CD14-positive monocyte (primary cell): Measurements from ENCODE around the gene LRP1B. TPM values are rescaled to one million over a fixed set of nuclear protein-coding genes. Genes with fewer than 3 reads are reported as not detected.

Source experiments
- DNase-seq, 3 donors: peaks; one replicate each; pipeline ENCODE4 v3.0.0-alpha.2; 2011 to 2022
- H2AFZ ChIP-seq: 2 replicates; pipeline ENCODE4 v1.6.0; 2012; ENCODE audit warnings: mild to moderate bottlenecking, low read depth, low read length, inconsistent platforms; ENCODE audit not compliant: insufficient read depth, poor library complexity, severe bottlenecking
- H3K27ac ChIP-seq, 2 donors: 1 replicate in 1 of 2; 2 replicates in 1 of 2; pipeline ENCODE4 v1.5.1; 2012 to 2013; ENCODE audit warnings: low read length in 2 of 2, control low read depth in 1 of 2, inconsistent platforms in 1 of 2, low read depth in 1 of 2, mild to moderate bottlenecking in 1 of 2
- H3K27me3 ChIP-seq, 2 donors: one replicate each; pipeline versions ENCODE4 v1.6.0 to v1.6.1; 2011 to 2013; ENCODE audit warnings: low read length in 2 of 2; ENCODE audit not compliant: control insufficient read depth in 2 of 2, insufficient read depth in 2 of 2
- H3K36me3 ChIP-seq, 2 donors: replicated peaks in 1 of 2; 1 replicate in 1 of 2; 2 replicates in 1 of 2; pipeline versions ENCODE4 v1.5.1 to v1.6.1; 2012 to 2013; ENCODE audit warnings: low read length in 2 of 2, control low read depth in 1 of 2, inconsistent platforms in 1 of 2, mild to moderate bottlenecking in 1 of 2; ENCODE audit not compliant: insufficient read depth in 2 of 2, control insufficient read depth in 1 of 2
- H3K4me1 ChIP-seq, 2 donors: 1 replicate in 1 of 2; 2 replicates in 1 of 2; pipeline versions ENCODE4 v1.5.1 to v1.6.1; 2012 to 2013; ENCODE audit warnings: low read length in 2 of 2, control low read depth in 1 of 2, inconsistent platforms in 1 of 2, mild to moderate bottlenecking in 1 of 2, moderate library complexity in 1 of 2; ENCODE audit not compliant: insufficient read depth in 2 of 2, control insufficient read depth in 1 of 2
- H3K4me2 ChIP-seq: replicated peaks from 2 replicates; pipeline ENCODE3; 2012; ENCODE audit warnings: low read length, moderate library complexity, mild to moderate bottlenecking; ENCODE audit not compliant: poor library complexity, severe bottlenecking; ENCODE audit errors: extremely low read depth
- H3K4me3 ChIP-seq, 3 experiments: fragments of 200-600 bp in 1 of 3; sonication (generic) in 1 of 3; replicated peaks in 1 of 3; 1 replicate in 2 of 3; 2 replicates in 1 of 3; pipeline ENCODE4 v1.5.1; 2011 to 2013; ENCODE audit warnings: low read length in 3 of 3, mild to moderate bottlenecking in 3 of 3, control low read depth in 2 of 3, low read depth in 2 of 3, inconsistent platforms in 1 of 3, moderate library complexity in 1 of 3
- H3K79me2 ChIP-seq: 2 replicates; pipeline ENCODE4 v1.6.0; 2012; ENCODE audit warnings: mild to moderate bottlenecking, control low read depth, inconsistent platforms, low read length, moderate library complexity; ENCODE audit not compliant: insufficient read depth
- H3K9ac ChIP-seq: 2 replicates; pipeline ENCODE4 v1.6.0; 2017; ENCODE audit warnings: low read length, mild to moderate bottlenecking; ENCODE audit not compliant: insufficient read depth, poor library complexity, severe bottlenecking
- H3K9me3 ChIP-seq, 2 donors: replicated peaks in 1 of 2; 1 replicate in 1 of 2; 2 replicates in 1 of 2; pipeline versions ENCODE4 v1.5.1 to v1.6.1; 2012 to 2013; ENCODE audit warnings: low read length in 2 of 2, control low read depth in 1 of 2; ENCODE audit not compliant: control insufficient read depth in 1 of 2, insufficient read depth in 1 of 2
- H4K20me1 ChIP-seq: 2 replicates; pipeline ENCODE4 v1.6.0; 2012; ENCODE audit warnings: mild to moderate bottlenecking, low read length, control low read depth, moderate library complexity; ENCODE audit not compliant: insufficient read depth
- H3K27ac Mint-ChIP-seq, 7 donors: one replicate each; pipeline ENCODE4 v1.8.0; 2020; ENCODE audit warnings: mild to moderate bottlenecking in 7 of 7, mixed read lengths in 7 of 7, moderate library complexity in 6 of 7, inconsistent platforms in 2 of 7
- H3K27me3 Mint-ChIP-seq, 3 donors: one replicate each; pipeline ENCODE4 v1.8.0; 2021 to 2022; ENCODE audit warnings: low read depth in 3 of 3, mild to moderate bottlenecking in 3 of 3, mixed read lengths in 3 of 3, moderate library complexity in 3 of 3, inconsistent platforms in 1 of 3
- H3K36me3 Mint-ChIP-seq, 2 donors: one replicate each; pipeline ENCODE4 v1.8.0; 2020; ENCODE audit warnings: mixed read lengths in 2 of 2, inconsistent platforms in 1 of 2, mild to moderate bottlenecking in 1 of 2
- H3K4me1 Mint-ChIP-seq: one replicate; pipeline ENCODE4 v1.8.0; 2020; ENCODE audit warnings: mild to moderate bottlenecking, mixed read lengths
- H3K4me3 Mint-ChIP-seq, 2 donors: one replicate each; pipeline ENCODE4 v1.8.0; 2020; ENCODE audit warnings: mild to moderate bottlenecking in 2 of 2, mixed read lengths in 2 of 2, moderate library complexity in 1 of 2
- H3K9me3 Mint-ChIP-seq, 7 donors: one replicate each; pipeline ENCODE4 v1.8.0; 2020 to 2022; ENCODE audit warnings: mixed read lengths in 7 of 7, mild to moderate bottlenecking in 6 of 7, moderate library complexity in 6 of 7, inconsistent platforms in 2 of 7
- CTCF ChIP-seq: fragments of 200-600 bp; IDR thresholded peaks from one replicate; pipeline ENCODE4 v1.8.0; 2022; ENCODE audit warnings: antibody characterized with exemption, mild to moderate bottlenecking
- WGBS: methylation state at CpG from one replicate; pipeline ENCODE4 v1.1.5; 2013; ENCODE audit warnings: missing lambda C conversion rate; ENCODE audit not compliant: insufficient coverage; 5-methylcytosine and 5-hydroxymethylcytosine counted together
- intact Hi-C, 2 donors: fragments of 100-400 bp; cut with micrococcal nuclease; formaldehyde crosslinking; loops; one replicate each; pipeline versions ENCODE4 v1.15.0 to v1.15.1; 2023
- polyA plus RNA-seq, 3 donors: library from polyadenylated mRNA; depleted of rRNA in 1 of 3; unstranded in 2 of 3; stranded (reverse) in 1 of 3; fragments of 300-500 nt in 2 of 3; fragments of >200 nt in 1 of 3; fragmentation: Illumina TruSeq in 2 of 3; gene quantifications; 1 replicate in 2 of 3; 2 replicates in 1 of 3; pipeline ENCODE4 v1.2.3, GENCODE V29; 2012 to 2021

The LRP1B gene
- polyA plus RNA-seq, 3 donors: not detected

DNA sequence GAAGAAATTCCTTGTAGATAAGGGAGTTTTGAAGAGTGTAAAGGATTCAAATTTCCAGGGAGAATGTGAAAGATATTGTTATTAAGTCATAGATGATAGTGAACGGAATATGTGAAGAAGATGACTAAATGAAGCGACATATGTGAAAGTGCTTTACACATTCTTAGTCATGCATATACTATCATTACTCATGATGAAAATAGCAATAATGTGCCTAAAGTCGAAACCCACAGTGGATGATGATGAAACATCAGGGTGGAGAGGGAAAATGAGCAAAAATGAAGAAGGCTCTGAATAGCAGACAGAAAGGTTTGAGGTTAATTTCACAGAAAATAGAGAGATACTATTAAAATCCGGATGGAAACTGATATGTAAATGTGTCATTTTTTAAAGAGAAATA is 1237.1 kb downstream of the LRP1B start:
- H4K20me1 ChIP-seq: no peaks in the 10 kb centered on the region
- H3K9ac ChIP-seq: no peak overlapping the region
- Mint-ChIP-seq H3K36me3 (no peaks in the 10 kb centered on the region), H3K27me3 (no peaks in the 10 kb centered on the region), H3K4me3 (no peak overlapping the region), H3K27ac (no peak overlapping the region), H3K4me1 (no peaks in the 10 kb centered on the region), H3K9me3 (peaks cover 0 to 17% (median 6%) of the 10 kb centered on the region in 7 donors)
- no peaks in the 10 kb centered on the region for H3K79me2 ChIP-seq
- no peaks in the 10 kb centered on the region for H3K4me1 ChIP-seq
- TF ChIP-seq CTCF: no peak
- no peak overlapping the region for H2AFZ ChIP-seq
- no peaks in the 10 kb centered on the region for H3K27me3 ChIP-seq
- H3K4me3 ChIP-seq: no peak overlapping the region
- no peak overlapping the region for H3K27ac ChIP-seq
- peaks cover 0 to 12% of the 10 kb centered on the region in 2 donors for H3K9me3 ChIP-seq
- H3K4me2 ChIP-seq: no peak overlapping the region
- intact Hi-C loops: no loop called here
- 80% methylated on average over 1 of the region's 4 CpGs for WGBS
- DNase-seq: no peak
- H3K36me3 ChIP-seq: no peaks in the 10 kb centered on the region

DNA sequence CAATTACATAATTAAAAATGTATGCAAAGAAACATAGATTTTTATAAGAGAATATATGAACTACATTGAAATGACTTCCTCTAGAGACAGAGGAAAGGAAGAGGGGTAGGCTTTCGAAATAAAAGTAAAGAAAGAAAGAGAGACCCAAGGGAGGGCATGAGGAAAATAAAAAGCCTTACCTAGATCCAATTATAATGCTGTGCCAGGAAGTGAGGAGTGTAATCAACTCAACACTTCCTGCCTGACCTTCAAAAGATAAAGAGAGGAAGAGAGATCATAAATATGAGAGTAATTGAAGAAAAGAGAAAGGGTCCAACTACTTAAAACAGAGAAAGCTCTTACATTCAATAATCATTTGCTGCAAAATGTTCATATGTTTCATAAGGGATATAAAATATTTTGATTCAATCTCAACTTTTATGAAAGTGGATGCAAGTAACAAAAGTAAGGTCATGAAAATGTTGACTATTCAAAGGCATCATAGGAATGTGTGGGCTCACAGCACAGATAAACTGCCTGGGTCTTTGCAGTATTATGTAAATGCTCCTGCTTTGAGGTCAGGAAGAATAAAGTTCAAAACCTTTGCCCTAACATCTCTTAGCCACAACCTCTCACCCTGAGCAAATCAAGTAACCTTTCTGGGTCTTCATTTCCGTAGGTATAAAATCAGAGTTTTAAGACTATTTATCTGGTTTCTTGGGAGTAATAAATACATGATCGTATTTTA is 1237.7 kb downstream of the LRP1B start:
- Histone ChIP-seq H4K20me1 (no peaks in the 10 kb centered on the region), H3K4me1 (no peaks in the 10 kb centered on the region), H3K27me3 (no peaks in the 10 kb centered on the region), H3K9ac (no peak overlapping the region), H3K36me3 (no peaks in the 10 kb centered on the region), H3K9me3 (peaks cover 0 to 9% of the 10 kb centered on the region in 2 donors), H2AFZ (no peak overlapping the region), H3K27ac (no peak overlapping the region), H3K4me3 (no peak overlapping the region), H3K4me2 (no peak overlapping the region), H3K79me2 (no peaks in the 10 kb centered on the region)
- no CpG with 5 or more reads among the region's 3 CpGs for WGBS
- Mint-ChIP-seq H3K27me3 (no peaks in the 10 kb centered on the region), H3K4me3 (no peak overlapping the region), H3K36me3 (no peaks in the 10 kb centered on the region), H3K27ac (no peak overlapping the region), H3K9me3 (peaks cover 0 to 15% (median 6%) of the 10 kb centered on the region in 7 donors), H3K4me1 (no peaks in the 10 kb centered on the region)
- TF ChIP-seq CTCF: no peak
- intact Hi-C loops: no loop called here
- no peak for DNase-seq
